GM21526 (cell line): ENCODE data around the gene SH3RF1.

Experiments
- ATAC-seq: cut with Tn5 transposase; IDR thresholded peaks from one replicate; pipeline ENCODE4 v1.9.1; 2021; ENCODE audit warnings: moderate library complexity; ENCODE audit not compliant: unreplicated experiment, low FRiP score

SH3RF1 gene

GRCh38 chr4:169089004-169089403 lies 181.8 kb downstream of the SH3RF1 start:
- ATAC-seq: no peak

- no peak for ATAC-seq
These were observed 185.8 kb downstream of the SH3RF1 start for GRCh38 chr4:169084954-169085353.

GRCh38 chr4:169080981-169081380 lies 189.8 kb downstream of the SH3RF1 start:
- no peak for ATAC-seq

GRCh38 chr4:169079942-169080827 lies 190.6 kb downstream of the SH3RF1 start:
- ATAC-seq: peak; percentile 64

GRCh38 chr4:169074117-169074516 lies 196.6 kb downstream of the SH3RF1 start:
- ATAC-seq: no peak

- ATAC-seq: no peak
These were observed 199.0 kb downstream of the SH3RF1 start for GRCh38 chr4:169071747-169072146.

GRCh38 chr4:169070895-169071218 lies 199.9 kb downstream of the SH3RF1 start:
- no peak for ATAC-seq

- ATAC-seq: no peak
These were observed 200.5 kb downstream of the SH3RF1 start for GRCh38 chr4:169070071-169070894.

- peak; percentile 75 for ATAC-seq
These were observed 202.3 kb downstream of the SH3RF1 start for GRCh38 chr4:169068423-169068822.

GRCh38 chr4:169066934-169067333 lies 203.8 kb downstream of the SH3RF1 start:
- ATAC-seq: no peak

- no peak for ATAC-seq
These were observed 206.5 kb downstream of the SH3RF1 start for GRCh38 chr4:169064296-169064695.

GRCh38 chr4:169063441-169063840 lies 207.3 kb downstream of the SH3RF1 start:
- ATAC-seq: no peak

- no peak for ATAC-seq
These were observed 207.9 kb downstream of the SH3RF1 start for GRCh38 chr4:169062897-169063244.

- ATAC-seq: no peak
These were observed 209.4 kb downstream of the SH3RF1 start for GRCh38 chr4:169061386-169061785.

- no peak for ATAC-seq
These were observed 210.2 kb downstream of the SH3RF1 start for GRCh38 chr4:169060391-169061091.

- ATAC-seq: no peak
These were observed 211.2 kb downstream of the SH3RF1 start for GRCh38 chr4:169059306-169060211.

GRCh38 chr4:169058312-169058711 lies 212.4 kb downstream of the SH3RF1 start:
- ATAC-seq: no peak

GRCh38 chr4:169054879-169055278 lies 215.9 kb downstream of the SH3RF1 start:
- ATAC-seq: peak; percentile 66

- no peak for ATAC-seq
These were observed 218.2 kb downstream of the SH3RF1 start for GRCh38 chr4:169052594-169052945.
